NCI-H748 (cell line): ENCODE data around the gene ISM2.
"Not testable (repeated sequence)": the region's sequence is repeated elsewhere in the genome, so short reads cannot be mapped to it uniquely, and the experiment has no call there.

Source experiments
- DNase-seq: peaks from one replicate; lab custom pipeline; 2025; ENCODE audit not compliant: unreplicated experiment; lab: John Stamatoyannopoulos, UW

ISM2 gene

GRCh38 chr14:77498120-77498979, at the start of gene ISM2:
ISM2 (minus strand) TSS chr14:77498816; CDS start chr14:77498793, 23 bp downstream.
- peak; percentile 72 for DNase-seq

GRCh38 chr14:77547512-77548180, 49.0 kb upstream of the ISM2 start:
- no peak for DNase-seq

GRCh38 chr14:77545171-77545570, 46.6 kb upstream of the ISM2 start:
- not testable (repeated sequence) for DNase-seq

- DNase-seq: no peak
Measured at GRCh38 chr14:77544571-77544970, 46.0 kb upstream of the ISM2 start.

- DNase-seq: no peak
Measured at GRCh38 chr14:77543637-77544334, 45.2 kb upstream of the ISM2 start.

GRCh38 chr14:77543240-77543551, 44.6 kb upstream of the ISM2 start:
- DNase-seq: no peak

GRCh38 chr14:77542421-77543239, 44.0 kb upstream of the ISM2 start:
- DNase-seq: no peak

GRCh38 chr14:77541905-77542304, 43.3 kb upstream of the ISM2 start:
- DNase-seq: no peak

GRCh38 chr14:77536951-77537350, 38.3 kb upstream of the ISM2 start:
- DNase-seq: not testable (repeated sequence)

- no peak for DNase-seq
Measured at GRCh38 chr14:77531071-77531470, 32.5 kb upstream of the ISM2 start.

- DNase-seq: no peak
Measured at GRCh38 chr14:77529963-77530362, 31.3 kb upstream of the ISM2 start.

GRCh38 chr14:77529213-77529612, 30.6 kb upstream of the ISM2 start:
- DNase-seq: no peak

- DNase-seq: not testable (repeated sequence)
Measured at GRCh38 chr14:77528701-77529100, 30.1 kb upstream of the ISM2 start.

- no peak for DNase-seq
Measured at GRCh38 chr14:77526266-77526665, 27.6 kb upstream of the ISM2 start.

- DNase-seq: no peak
Measured at GRCh38 chr14:77524536-77524935, 25.9 kb upstream of the ISM2 start.

GRCh38 chr14:77523109-77523508, 24.5 kb upstream of the ISM2 start:
- DNase-seq: no peak

- no peak for DNase-seq
Measured at GRCh38 chr14:77520555-77520954, 21.9 kb upstream of the ISM2 start.

- no peak for DNase-seq
Measured at GRCh38 chr14:77516126-77516525, 17.5 kb upstream of the ISM2 start.

GRCh38 chr14:77511486-77512162, 13.0 kb upstream of the ISM2 start:
- DNase-seq: no peak

- no peak for DNase-seq
Measured at GRCh38 chr14:77509366-77509765, 10.8 kb upstream of the ISM2 start.
